GM15510 (cell line): ENCODE data around the gene SPTY2D1.

ENCODE experiments used
- POLR2A ChIP-seq: IDR thresholded peaks from 3 replicates; pipeline ENCODE4 v1.6.1; 2011; ENCODE audit warnings: borderline replicate concordance; ENCODE audit not compliant: insufficient read length; ENCODE audit errors: extremely low read depth

SPTY2D1 gene

DNA sequence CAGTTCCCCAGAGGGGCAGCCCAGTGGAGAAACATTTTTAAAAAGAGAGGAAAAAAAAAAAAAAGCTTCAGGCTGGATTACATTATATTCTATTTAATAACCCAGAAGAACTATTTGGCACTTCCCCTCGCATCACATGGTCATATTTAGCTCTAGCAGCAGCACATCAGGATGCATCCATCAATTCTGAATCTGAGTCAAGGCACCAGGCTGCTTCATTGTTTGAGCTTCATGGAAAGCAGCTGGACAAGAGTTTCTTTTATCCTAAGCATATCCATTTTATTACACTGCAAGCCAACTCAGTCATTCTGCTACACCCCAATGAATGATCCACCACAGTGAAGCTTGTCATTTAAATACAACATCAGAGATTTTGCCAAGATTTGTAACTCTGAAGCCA, 10.0 kb downstream of the SPTY2D1 start:
- TF ChIP-seq POLR2A = no peak

DNA sequence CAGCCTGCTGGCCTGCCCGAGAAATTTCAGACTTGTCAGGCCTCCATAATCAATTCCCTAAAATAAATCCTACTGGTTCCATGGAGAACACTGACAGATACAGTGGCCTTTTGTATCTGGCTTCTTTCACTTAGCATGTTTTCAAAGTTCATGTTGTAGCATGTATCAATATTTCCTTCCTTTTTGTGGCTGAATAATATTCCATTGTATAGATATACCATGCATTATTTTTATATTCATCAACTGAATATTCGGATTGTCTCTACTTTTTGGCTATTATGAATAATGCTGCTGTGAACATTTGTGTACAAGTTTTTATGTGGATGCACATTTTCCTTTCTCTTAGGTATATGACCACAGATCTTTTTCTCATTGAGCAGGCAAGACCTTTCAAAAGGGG, 10.4 kb downstream of the SPTY2D1 start:
- TF ChIP-seq POLR2A = no peak

DNA sequence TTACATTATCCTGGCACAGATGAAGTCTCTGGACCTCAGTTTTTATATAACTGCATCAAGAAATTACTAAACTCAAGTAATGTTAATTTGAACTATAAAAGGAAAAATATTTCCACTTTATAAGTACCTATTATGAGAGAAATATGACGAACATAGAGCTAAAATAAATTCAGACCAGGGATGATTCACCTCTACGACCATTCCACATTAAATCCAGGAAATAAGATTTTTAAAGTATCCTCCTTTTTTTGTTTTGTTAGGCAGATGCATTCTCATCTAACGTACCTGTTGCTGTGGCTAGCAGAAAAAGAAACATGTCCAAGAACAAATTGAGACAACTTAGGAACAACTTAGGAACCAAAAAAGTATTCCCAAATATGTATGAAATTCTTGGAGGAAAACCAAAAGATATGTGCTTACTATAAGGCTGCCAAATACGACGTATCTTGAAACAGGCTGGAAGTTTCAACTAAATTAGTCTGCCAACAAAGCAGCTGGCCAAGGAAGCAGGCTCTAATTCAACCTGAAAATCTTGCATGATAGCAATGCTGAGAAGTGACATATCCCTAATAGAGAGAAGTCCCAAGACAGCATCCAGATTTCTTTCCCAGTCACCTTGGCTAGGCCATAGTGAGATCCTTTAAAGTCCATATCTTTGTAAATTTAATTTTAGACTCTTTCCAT, 15.7 kb downstream of the SPTY2D1 start:
- TF ChIP-seq POLR2A = no peak

DNA sequence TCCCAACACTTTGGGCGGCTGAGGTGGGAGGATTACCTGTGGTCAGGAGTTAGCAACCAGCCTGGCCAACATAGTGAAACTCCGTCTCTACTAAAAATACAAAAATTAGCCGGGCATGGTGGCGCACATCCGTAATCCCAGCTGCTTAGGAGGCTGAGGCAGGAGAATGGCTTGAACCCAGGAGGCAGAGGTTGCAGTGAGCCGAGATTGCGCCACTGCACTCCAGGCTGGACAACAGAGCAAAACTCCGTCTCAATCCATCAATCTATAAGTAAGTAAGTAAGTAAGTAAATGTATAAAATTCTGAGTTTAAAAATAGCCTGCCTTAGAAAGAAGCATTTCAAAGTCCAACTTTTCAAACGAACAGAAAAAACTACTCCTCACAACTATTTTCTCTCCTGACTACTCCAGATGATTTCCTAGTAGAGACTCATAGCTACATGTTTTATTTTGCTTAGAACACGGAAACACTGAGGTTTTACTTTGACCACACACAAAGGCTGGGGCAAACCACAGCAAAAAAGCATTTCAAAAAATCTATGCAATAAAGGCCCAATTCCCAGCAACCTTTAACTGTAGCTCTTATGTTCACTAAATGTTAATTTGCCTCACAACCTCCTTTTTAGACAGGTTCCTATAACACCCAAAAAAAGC, 16.3 kb downstream of the SPTY2D1 start:
- TF ChIP-seq POLR2A = no peak

DNA sequence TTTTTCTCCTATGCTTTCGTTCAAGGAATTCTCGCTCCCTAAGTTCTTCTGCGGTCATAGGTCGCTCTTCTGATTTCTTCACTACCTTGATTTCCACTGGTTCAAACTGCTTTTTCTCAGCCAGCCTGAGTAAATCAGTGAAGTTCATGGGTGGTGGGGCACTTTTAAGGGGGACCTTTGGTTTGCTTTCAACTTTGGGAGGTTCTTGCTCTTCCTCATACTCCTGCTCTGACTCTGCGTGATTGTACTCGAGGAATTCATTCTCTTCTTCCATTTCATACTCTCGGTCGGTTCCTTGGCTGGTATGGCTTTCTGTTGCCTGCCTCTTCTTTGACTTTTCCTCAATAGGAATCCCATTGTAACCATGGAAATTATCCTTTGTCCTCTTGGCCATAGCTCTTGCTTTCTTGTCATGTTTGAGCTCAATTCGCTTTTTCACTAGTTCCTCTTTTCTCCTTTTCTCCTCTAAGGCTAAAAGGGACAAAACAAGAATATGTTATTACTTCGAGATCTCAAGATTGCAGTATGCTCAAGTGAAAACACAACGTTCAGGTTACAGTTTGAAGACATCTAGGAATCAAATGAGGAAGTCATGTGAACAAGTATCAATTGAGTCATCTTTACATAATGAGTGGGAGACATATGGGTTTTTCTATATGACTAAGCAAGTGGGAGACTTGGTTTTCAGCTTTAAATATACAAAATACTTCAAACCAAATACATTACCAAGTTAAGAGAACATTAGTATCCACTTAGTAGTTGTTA, 18.3 kb downstream of the SPTY2D1 start:
- TF ChIP-seq POLR2A = no peak

DNA sequence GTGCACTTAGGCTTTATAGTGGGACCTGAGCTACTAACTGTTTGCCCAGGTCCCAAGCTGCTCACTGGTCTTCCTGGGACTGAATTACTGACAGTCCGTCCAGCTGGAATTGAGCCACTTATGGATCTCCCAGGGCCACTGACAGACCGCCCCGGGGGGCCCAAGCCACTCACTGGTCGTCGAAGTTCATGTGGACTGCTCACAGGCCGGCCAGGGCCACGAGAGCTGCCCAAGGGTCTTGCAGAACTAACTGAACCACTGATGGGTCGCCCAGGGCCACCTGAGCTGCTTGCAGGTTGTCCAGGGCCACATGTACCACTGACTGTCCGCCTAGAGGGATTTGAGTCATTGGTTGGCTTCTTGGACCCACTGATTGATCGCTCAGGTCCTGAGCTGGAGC, 19.5 kb downstream of the SPTY2D1 start:
- TF ChIP-seq POLR2A = no peak

DNA sequence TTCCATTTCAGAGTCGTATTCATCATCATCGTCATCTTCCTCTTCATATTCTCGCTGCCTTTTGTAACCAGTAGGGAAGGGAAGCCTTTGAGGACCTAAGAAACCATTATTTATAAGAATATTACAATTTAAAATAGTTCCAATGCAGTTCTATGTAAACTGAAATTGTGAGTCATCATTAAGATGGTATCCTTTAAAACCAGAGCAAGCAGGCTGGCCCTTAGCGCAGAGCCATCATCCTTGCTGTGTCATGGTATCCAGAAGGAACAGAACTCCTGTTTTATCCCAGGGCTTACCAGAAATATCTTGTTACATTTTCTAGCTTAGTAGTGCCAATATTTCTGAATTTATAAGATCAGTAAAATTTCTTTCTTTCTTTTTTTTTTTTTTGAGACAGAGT, 21.7 kb downstream of the SPTY2D1 start:
- TF ChIP-seq POLR2A = no peak

DNA sequence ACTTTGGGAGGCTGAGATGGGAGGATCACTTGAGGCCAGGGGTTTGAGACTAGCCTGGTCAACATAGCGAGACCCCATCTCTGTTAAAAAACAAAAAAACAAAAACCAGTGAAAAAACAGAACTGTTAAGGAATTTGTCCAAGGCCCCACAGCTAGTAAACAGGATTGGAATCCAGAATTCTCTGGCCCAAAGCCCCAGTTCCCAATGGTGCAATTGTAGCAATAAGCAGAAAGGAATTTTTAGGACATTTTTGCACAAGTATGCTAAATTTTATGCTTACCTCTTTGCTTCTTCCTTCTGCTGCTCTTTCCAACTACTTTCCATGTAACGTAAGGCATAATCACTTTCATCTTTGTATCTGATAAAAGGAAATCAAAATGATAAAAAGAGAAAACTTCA, 22.9 kb downstream of the SPTY2D1 start:
- TF ChIP-seq POLR2A = no peak

DNA sequence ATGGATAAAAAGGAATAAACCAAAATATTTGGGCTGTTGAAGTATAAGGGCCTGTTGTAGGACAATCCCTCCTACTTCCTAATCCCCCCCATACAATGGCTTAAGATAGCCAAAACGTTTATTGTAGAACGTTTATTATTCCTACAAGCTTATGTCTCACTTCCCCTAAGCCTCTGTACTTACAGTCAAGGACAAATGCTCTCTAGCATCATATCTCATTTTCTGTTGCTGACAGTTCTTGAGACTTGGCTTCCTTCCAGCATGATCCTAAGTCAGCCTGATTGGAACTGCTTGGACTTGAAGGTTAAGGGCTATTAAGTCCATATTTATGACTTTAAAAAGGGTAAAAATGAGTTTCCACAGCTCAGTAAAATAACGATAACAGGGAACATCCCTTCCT, 25.8 kb downstream of the SPTY2D1 start:
- no peak for TF ChIP-seq POLR2A

DNA sequence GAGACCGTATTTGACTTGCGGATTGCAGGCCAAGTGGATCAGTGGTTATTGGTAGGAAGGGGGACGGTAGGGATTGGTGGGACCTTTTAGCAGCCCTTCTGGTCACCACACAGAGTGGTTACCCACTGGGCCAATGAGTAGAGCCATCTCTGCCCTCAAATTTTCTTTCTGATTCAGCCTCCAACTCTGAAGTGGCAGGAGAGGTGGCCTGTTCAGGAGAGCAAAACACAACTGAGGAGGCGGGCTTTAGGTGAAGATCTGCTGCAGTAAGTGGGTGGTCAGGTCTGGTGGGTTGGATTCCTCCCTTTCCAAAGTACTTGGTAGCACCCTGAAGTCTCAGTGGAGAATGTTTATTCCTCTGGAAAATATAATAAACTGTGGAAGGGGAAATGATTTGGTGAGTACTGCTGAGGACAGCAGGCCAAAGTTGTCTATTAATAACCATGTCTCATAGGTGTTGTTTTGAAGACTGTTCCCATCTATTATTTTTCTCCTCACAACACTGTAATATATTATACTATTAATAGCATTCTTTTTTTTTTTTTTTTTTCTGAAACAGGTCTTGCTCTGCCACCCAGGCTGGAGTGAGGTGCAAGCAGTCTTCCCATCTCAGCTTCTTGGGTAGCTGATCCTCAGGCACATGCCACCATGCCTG, 33.1 kb downstream of the SPTY2D1 start:
- TF ChIP-seq POLR2A = no peak

DNA sequence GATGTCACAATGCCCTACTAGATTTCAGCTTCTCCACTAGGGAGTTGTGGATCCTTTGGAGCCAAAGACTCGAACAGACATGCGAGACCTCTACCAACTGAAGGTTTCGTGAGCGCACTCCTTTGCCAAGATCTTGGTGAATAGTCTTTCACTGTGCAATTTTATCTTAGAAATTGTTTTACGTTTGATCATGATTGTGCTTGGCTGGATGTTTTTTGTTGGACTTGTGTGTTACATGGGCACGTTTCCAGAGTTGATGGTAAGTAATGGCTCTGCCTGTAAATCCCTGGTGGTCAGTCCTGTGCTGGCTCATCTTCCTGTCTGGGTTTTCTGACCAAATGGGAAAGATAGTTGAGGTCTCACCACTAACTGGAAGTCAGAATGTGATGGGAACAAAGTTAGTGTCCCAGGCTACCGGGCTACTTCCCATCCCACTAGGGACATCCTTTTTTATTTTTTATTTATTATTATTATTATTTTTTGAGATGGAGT, 34.4 kb downstream of the SPTY2D1 start, which contains the start of gene MISFA:
MISFA (plus strand) TSS at position 51 of the 492 bp plus-strand sequence; CDS start at position 191, 140 bp downstream.
- TF ChIP-seq POLR2A = no peak

DNA sequence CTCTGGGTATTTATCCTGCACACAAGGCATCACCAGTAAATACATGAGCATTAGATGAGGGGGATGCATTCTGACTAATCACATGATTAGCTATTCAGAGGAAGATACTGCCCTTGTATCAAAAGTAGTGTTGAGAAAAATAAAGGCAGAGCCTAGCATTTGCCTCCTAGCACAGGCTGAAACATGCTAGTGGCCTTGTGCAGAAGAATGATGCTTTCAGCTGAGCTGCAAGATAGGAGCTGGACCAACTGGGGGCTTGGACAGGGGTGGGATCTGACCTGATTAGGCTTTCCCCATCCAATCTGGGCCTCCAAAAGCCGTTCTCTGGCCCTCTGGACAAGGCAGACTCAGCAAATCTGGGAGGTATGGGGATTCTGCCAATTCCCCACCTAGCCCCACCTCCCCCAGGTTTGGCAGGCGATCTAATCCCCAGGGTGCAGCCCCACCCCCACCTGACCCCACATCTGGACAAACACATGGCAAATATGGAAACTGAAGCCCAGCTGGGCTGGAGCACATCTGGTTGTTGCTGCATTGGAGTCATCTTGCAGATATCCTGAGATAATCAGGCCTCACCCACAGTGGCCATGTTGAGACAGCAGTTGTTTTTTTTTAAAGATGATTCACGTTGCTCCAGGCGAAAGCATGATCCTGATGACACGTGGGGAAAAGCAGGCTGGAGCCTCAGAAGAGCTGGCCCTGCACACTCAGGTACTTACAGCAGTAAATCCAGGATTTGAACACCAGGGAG, 39.0 kb downstream of the SPTY2D1 start:
- TF ChIP-seq POLR2A = no peak

DNA sequence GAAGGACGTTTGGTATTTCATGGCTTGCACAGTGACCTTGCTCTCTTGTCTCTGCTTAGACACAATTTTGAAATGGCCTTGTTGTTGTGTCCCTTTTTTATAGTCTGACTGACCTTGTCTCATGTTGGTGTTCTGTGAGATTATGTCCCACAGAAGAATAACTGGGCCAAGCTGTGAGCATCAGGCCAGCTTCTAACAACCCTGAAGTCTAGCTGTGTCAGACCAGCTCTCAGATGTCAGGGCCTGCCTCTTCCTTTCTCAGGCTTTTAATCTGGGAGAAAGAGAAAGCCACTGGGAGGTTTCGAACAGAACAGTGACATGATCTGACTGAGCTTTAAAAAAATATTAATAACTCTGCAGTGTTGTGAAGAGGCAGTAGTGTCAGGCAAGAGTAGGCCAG, 43.6 kb downstream of the SPTY2D1 start:
- no peak for TF ChIP-seq POLR2A
